HEK293 (cell line): ENCODE measurements around the gene SLC44A5.

Source experiments
- CTCF ChIA-PET: fragments of 350-600 bp; formaldehyde crosslinking; extraction: SDS; loops from one replicate; lab custom pipeline; 2021; ENCODE audit warnings: antibody characterized with exemption; lab: Yijun Ruan, JAX
- POLR2A ChIA-PET: fragments of 300-600 bp; formaldehyde crosslinking; extraction: SDS; loops from one replicate; lab custom pipeline; 2020; ENCODE audit warnings: antibody characterized with exemption, inconsistent platforms; lab: Yijun Ruan, JAX
- H3K27ac ChIP-seq: fragments of 200-500 bp; sonication (Bioruptor generic); 2 replicates; pipeline ENCODE4 v1.5.1; 2014; ENCODE audit warnings: low read depth, low read length, control low read depth, inconsistent platforms; ENCODE audit errors: extremely low read depth
- H3K36me3 ChIP-seq, 2 experiments: fragments of 200-500 bp in 1 of 2; sonication (Bioruptor generic) in 1 of 2; 1 replicate in 1 of 2; 2 replicates in 1 of 2; pipeline ENCODE4 v1.5.1; 2014 to 2017; ENCODE audit warnings: inconsistent platforms in 2 of 2, low read length in 2 of 2; ENCODE audit not compliant: control insufficient read depth in 2 of 2, insufficient read depth in 1 of 2
- H3K4me1 ChIP-seq: fragments of 200-500 bp; sonication (Bioruptor generic); 2 replicates; pipeline ENCODE4 v1.5.1; 2014; ENCODE audit warnings: mild to moderate bottlenecking, low read length, inconsistent platforms; ENCODE audit not compliant: control insufficient read depth, insufficient read depth
- H3K4me3 ChIP-seq: 2 replicates; pipeline ENCODE4 v1.5.1; 2011; ENCODE audit warnings: low read depth, mild to moderate bottlenecking, control low read depth, low read length, moderate library complexity
- H3K9me3 ChIP-seq: fragments of 200-500 bp; sonication (Bioruptor generic); 2 replicates; pipeline ENCODE4 v1.5.1; 2014; ENCODE audit warnings: low read depth, low read length, inconsistent platforms; ENCODE audit not compliant: control insufficient read depth, insufficient read depth
- EGR2 ChIP-seq: fragments of 450-650 bp; formaldehyde crosslinking; IDR thresholded peaks from 2 replicates; pipeline ENCODE4 v1.5.1; 2016; ENCODE audit warnings: low read depth, missing biosample characterization, missing genetic modification characterization
- ELK4 ChIP-seq: IDR thresholded peaks from 2 replicates; pipeline ENCODE4 v1.6.1; 2011; ENCODE audit warnings: mild to moderate bottlenecking, low read depth, low read length, borderline replicate concordance
- INSM2 ChIP-seq: fragments of 450-650 bp; formaldehyde crosslinking; IDR thresholded peaks from 2 replicates; pipeline ENCODE4 v1.5.1; 2016; ENCODE audit warnings: missing biosample characterization, missing genetic modification characterization
- MEIS1 ChIP-seq: sonication (generic); formaldehyde crosslinking; IDR thresholded peaks from 2 replicates; pipeline ENCODE4 v1.8.1; 2022; ENCODE audit warnings: missing genetic modification reagents, mild to moderate bottlenecking, borderline replicate concordance
- WT1 ChIP-seq: fragments of 450-650 bp; formaldehyde crosslinking; IDR thresholded peaks from 2 replicates; pipeline ENCODE4 v1.5.1; 2016; ENCODE audit warnings: missing biosample characterization, missing genetic modification characterization
- YY1 ChIP-seq: fragments of 450-650 bp; formaldehyde crosslinking; IDR thresholded peaks from 2 replicates; pipeline ENCODE4 v1.5.1; 2018; ENCODE audit warnings: missing biosample characterization, missing genetic modification characterization
- ZBTB1 ChIP-seq: fragments of 450-650 bp; formaldehyde crosslinking; IDR thresholded peaks from 2 replicates; pipeline ENCODE4 v1.5.1; 2016; ENCODE audit warnings: missing biosample characterization, missing genetic modification characterization
- ZBTB11 ChIP-seq: fragments of 450-650 bp; formaldehyde crosslinking; conservative IDR thresholded peaks from 2 replicates; pipeline ENCODE4 v1.5.1; 2016; ENCODE audit warnings: low read depth, missing biosample characterization, missing genetic modification characterization
- ZFP37 ChIP-seq: fragments of 450-650 bp; formaldehyde crosslinking; IDR thresholded peaks from 2 replicates; pipeline ENCODE4 v1.5.1; 2016; ENCODE audit warnings: missing biosample characterization, missing genetic modification characterization
- ZFP41 ChIP-seq: fragments of 450-650 bp; formaldehyde crosslinking; IDR thresholded peaks from 2 replicates; pipeline ENCODE4 v1.5.1; 2016; ENCODE audit warnings: missing biosample characterization, missing genetic modification characterization, borderline replicate concordance
- ZNF155 ChIP-seq: fragments of 450-650 bp; formaldehyde crosslinking; IDR thresholded peaks from 2 replicates; pipeline ENCODE4 v1.5.1; 2016; ENCODE audit warnings: missing biosample characterization, missing genetic modification characterization
- ZNF184 ChIP-seq: fragments of 450-650 bp; IDR thresholded peaks from 2 replicates; pipeline ENCODE4 v1.5.1; 2018; ENCODE audit warnings: missing biosample characterization, mild to moderate bottlenecking, missing genetic modification characterization
- ZNF280C ChIP-seq: fragments of 450-650 bp; formaldehyde crosslinking; IDR thresholded peaks from 2 replicates; pipeline ENCODE4 v1.5.1; 2016; ENCODE audit warnings: missing biosample characterization, missing genetic modification characterization
- ZNF350 ChIP-seq: fragments of 450-650 bp; formaldehyde crosslinking; IDR thresholded peaks from 2 replicates; pipeline ENCODE4 v1.5.0; 2017; ENCODE audit warnings: missing biosample characterization, mild to moderate bottlenecking, missing genetic modification characterization
- ZNF366 ChIP-seq: fragments of 450-650 bp; formaldehyde crosslinking; conservative IDR thresholded peaks from 2 replicates; pipeline ENCODE4 v1.5.1; 2016; ENCODE audit warnings: missing biosample characterization, missing genetic modification characterization
- ZNF416 ChIP-seq: fragments of 450-650 bp; formaldehyde crosslinking; IDR thresholded peaks from 2 replicates; pipeline ENCODE4 v1.5.1; 2016; ENCODE audit warnings: missing biosample characterization, missing genetic modification characterization
- ZNF433 ChIP-seq: fragments of 450-650 bp; formaldehyde crosslinking; IDR thresholded peaks from 2 replicates; pipeline ENCODE4 v1.5.1; 2016; ENCODE audit warnings: missing biosample characterization, missing genetic modification characterization, low read depth
- ZNF544 ChIP-seq: fragments of 450-650 bp; formaldehyde crosslinking; IDR thresholded peaks from 2 replicates; pipeline ENCODE4 v1.5.0; 2017; ENCODE audit warnings: missing biosample characterization, missing genetic modification characterization
- ZNF776 ChIP-seq: fragments of 450-650 bp; formaldehyde crosslinking; IDR thresholded peaks from 2 replicates; pipeline ENCODE4 v1.5.0; 2017; ENCODE audit warnings: missing biosample characterization, missing genetic modification characterization, borderline replicate concordance
- ZNF785 ChIP-seq: fragments of 450-650 bp; formaldehyde crosslinking; IDR thresholded peaks from 2 replicates; pipeline ENCODE4 v1.5.1; 2016; ENCODE audit warnings: missing biosample characterization, missing genetic modification characterization
- ZNF791 ChIP-seq: fragments of 450-650 bp; formaldehyde crosslinking; IDR thresholded peaks from 2 replicates; pipeline ENCODE4 v1.5.1; 2016; ENCODE audit warnings: missing biosample characterization, missing genetic modification characterization
- ZSCAN4 ChIP-seq: fragments of 450-650 bp; formaldehyde crosslinking; IDR thresholded peaks from 2 replicates; pipeline ENCODE4 v1.5.1; 2017; ENCODE audit warnings: missing biosample characterization, missing genetic modification characterization
- TF ChIP-seq, protein P1 (sequence below): fragments of 450-650 bp; formaldehyde crosslinking; IDR thresholded peaks from 2 replicates; pipeline ENCODE4 v1.5.1; 2016; ENCODE audit warnings: missing biosample characterization, missing genetic modification characterization
- TF ChIP-seq, protein P2 (sequence below): fragments of 450-650 bp; formaldehyde crosslinking; IDR thresholded peaks from 2 replicates; pipeline ENCODE4 v1.5.1; 2016; ENCODE audit warnings: missing biosample characterization, missing genetic modification characterization

Gene SLC44A5

DNA sequence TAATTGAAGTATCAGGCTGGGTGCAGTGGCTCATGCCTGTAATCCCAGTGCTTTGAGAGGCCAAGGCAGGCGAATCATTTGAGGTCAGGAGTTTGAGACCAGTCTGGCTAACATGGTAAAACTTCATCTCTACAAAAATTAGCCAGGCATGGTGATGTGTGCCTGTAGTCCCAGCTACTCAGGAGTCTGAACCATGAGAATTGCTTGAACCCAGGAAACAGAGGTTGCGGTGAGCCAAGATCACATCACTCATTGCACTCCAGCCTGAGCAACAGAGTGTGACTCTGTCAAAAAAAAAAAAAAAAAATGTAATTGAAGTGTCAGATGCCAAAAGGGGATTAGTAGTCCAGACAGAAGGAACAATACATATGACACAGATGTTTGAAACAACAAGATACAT is 56.7 kb downstream of the SLC44A5 start:
- Histone ChIP-seq H3K4me3 (no peak overlapping the region), H3K36me3 (no peaks in the 10 kb centered on the region), H3K9me3 (no peaks in the 10 kb centered on the region), H3K4me1 (no peaks in the 10 kb centered on the region; the same call in 1 of the 2 replicates), H3K27ac (no peak overlapping the region)
- POLR2A ChIA-PET = no interaction called here
- no peak for TF ChIP-seq ZSCAN4 (tag by site-specific recombination)
- no peak for TF ChIP-seq ZFP41
- TF ChIP-seq ZNF350 (tag by site-specific recombination) = no peak
- no peak for TF ChIP-seq ZNF280C (tag by site-specific recombination)
- no peak for TF ChIP-seq ZNF155
- TF ChIP-seq ZNF433 = no peak
- no peak for TF ChIP-seq ELK4
- no peak for TF ChIP-seq EGR2
- no peak for TF ChIP-seq INSM2 (tag by site-specific recombination)
- TF ChIP-seq, protein P1, sequence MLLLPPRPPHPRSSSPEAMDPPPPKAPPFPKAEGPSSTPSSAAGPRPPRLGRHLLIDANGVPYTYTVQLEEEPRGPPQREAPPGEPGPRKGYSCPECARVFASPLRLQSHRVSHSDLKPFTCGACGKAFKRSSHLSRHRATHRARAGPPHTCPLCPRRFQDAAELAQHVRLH (tag by site-specific recombination) = no peak
- no peak for TF ChIP-seq MEIS1
- no peak for TF ChIP-seq ZNF544
- no peak for TF ChIP-seq ZFP37 (tag by site-specific recombination)
- no peak for TF ChIP-seq ZBTB11 (tag by site-specific recombination)
- CTCF ChIA-PET = no interaction called here

DNA sequence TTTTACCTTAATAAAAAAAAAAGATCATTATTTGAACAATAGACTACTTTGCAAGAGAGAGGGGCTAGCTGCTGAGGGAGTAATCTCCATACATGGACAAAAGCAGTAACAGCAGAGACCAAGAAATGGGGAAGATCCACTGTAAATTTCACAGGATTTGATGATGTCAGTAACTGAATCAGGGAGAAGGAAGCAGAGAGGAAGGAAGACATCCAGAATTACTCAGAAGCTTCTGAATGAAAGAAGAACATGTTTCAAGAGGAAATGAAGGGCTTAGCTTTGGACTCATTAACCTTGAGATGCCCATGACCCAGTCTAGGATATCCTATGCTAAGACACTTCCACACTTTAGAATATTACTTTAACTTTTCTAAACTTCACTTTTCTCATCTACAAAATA is 60.4 kb downstream of the SLC44A5 start:
- Histone ChIP-seq H3K36me3 (no peaks in the 10 kb centered on the region), H3K27ac (no peak overlapping the region), H3K9me3 (no peaks in the 10 kb centered on the region), H3K4me3 (no peak overlapping the region), H3K4me1 (peaks cover 2% of the 10 kb centered on the region; the same call in 1 of the 2 replicates)
- ChIA-PET CTCF (no interaction called here), POLR2A (no interaction called here)
- TF ChIP-seq ZNF785 (tag by site-specific recombination) (no peak), WT1 (tag by site-specific recombination) (no peak), ZNF776 (tag by site-specific recombination) (no peak), ZNF791 (no peak), ZFP41 (no peak), YY1 (tag by site-specific recombination) (no peak), ZBTB1 (tag by site-specific recombination) (no peak), ZNF366 (tag by site-specific recombination) (no peak), ZNF184 (tag by site-specific recombination) (no peak), ZNF416 (tag by site-specific recombination) (no peak)
- TF ChIP-seq, protein P2, sequence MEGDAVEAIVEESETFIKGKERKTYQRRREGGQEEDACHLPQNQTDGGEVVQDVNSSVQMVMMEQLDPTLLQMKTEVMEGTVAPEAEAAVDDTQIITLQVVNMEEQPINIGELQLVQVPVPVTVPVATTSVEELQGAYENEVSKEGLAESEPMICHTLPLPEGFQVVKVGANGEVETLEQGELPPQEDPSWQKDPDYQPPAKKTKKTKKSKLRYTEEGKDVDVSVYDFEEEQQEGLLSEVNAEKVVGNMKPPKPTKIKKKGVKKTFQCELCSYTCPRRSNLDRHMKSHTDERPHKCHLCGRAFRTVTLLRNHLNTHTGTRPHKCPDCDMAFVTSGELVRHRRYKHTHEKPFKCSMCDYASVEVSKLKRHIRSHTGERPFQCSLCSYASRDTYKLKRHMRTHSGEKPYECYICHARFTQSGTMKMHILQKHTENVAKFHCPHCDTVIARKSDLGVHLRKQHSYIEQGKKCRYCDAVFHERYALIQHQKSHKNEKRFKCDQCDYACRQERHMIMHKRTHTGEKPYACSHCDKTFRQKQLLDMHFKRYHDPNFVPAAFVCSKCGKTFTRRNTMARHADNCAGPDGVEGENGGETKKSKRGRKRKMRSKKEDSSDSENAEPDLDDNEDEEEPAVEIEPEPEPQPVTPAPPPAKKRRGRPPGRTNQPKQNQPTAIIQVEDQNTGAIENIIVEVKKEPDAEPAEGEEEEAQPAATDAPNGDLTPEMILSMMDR (tag by site-specific recombination) = no peak
